IMR-90 (cell line): ENCODE measurements around the gene NRIP1. TPM values are rescaled to one million over a fixed set of nuclear protein-coding genes. Genes with fewer than 3 reads are reported as not detected.

Source experiments
- ATAC-seq: fragments of 200-7000 bp; cut with Tn5 transposase; 2 replicates; pipeline ENCODE4 v1.9.1; 2020; ENCODE audit warnings: low read depth, mild to moderate bottlenecking, moderate library complexity
- BruUV-seq: library from RNA; stranded (reverse); fragments of 400-500 nt; replicated peaks from 2 replicates; lab custom pipeline; 2021; lab: Mats Ljungman, UMichigan
- CTCF ChIA-PET: fragments of 300-600 bp; formaldehyde crosslinking; extraction: SDS; loops from one replicate; lab custom pipeline; 2021; ENCODE audit warnings: antibody characterized with exemption; lab: Yijun Ruan, JAX
- POLR2A ChIA-PET: fragments of 300-600 bp; sonication (Branson Sonifier 250); formaldehyde crosslinking; loops from one replicate; lab custom pipeline; 2022; ENCODE audit warnings: antibody characterized with exemption; ENCODE audit not compliant: unreplicated experiment; lab: Charles Lee
- DNase-seq: peaks from one replicate; pipeline ENCODE4 v3.0.0; 2013
- H2AFZ ChIP-seq: replicated peaks from 2 replicates; pipeline ENCODE3; 2013; ENCODE audit warnings: low read length, mild to moderate bottlenecking; ENCODE audit not compliant: poor library complexity
- H2AK5ac ChIP-seq: 2 replicates; pipeline ENCODE4 v1.6.1; 2013; ENCODE audit warnings: low read depth, low read length, inconsistent platforms
- H2AK9ac ChIP-seq: replicated peaks from 2 replicates; pipeline ENCODE3; 2013; ENCODE audit warnings: mild to moderate bottlenecking, low read depth, low read length, moderate library complexity; ENCODE audit not compliant: poor library complexity
- H2BK120ac ChIP-seq: 2 replicates; pipeline ENCODE4 v1.6.1; 2013; ENCODE audit warnings: low read depth, low read length, inconsistent platforms
- H2BK15ac ChIP-seq: 3 replicates; pipeline ENCODE4 v1.6.1; 2013; ENCODE audit warnings: low read depth, low read length, inconsistent platforms
- H2BK20ac ChIP-seq: 2 replicates; pipeline ENCODE4 v1.6.1; 2013; ENCODE audit warnings: low read depth, mild to moderate bottlenecking, inconsistent platforms, low read length, moderate library complexity
- H2BK5ac ChIP-seq: 2 replicates; pipeline ENCODE4 v1.6.1; 2013; ENCODE audit warnings: mild to moderate bottlenecking, low read depth, low read length, inconsistent platforms; ENCODE audit not compliant: poor library complexity, severe bottlenecking
- H3K14ac ChIP-seq: replicated peaks from 2 replicates; pipeline ENCODE4 v1.6.1; 2013; ENCODE audit warnings: low read depth, low read length, inconsistent platforms
- H3K18ac ChIP-seq: 2 replicates; pipeline ENCODE4 v1.6.1; 2013; ENCODE audit warnings: low read depth, low read length, control low read depth
- H3K23ac ChIP-seq: 2 replicates; pipeline ENCODE4 v1.6.1; 2013; ENCODE audit warnings: low read depth, low read length, inconsistent platforms
- H3K27ac ChIP-seq: 2 replicates; pipeline ENCODE4 v1.5.1; 2013; ENCODE audit warnings: mild to moderate bottlenecking, control low read depth, low read length; ENCODE audit not compliant: insufficient read depth
- H3K27me3 ChIP-seq: 2 replicates; pipeline ENCODE4 v1.6.1; 2013; ENCODE audit warnings: low read length; ENCODE audit not compliant: control insufficient read depth, insufficient read depth
- H3K36me3 ChIP-seq: 2 replicates; pipeline ENCODE4 v1.6.1; 2013; ENCODE audit warnings: low read length, mixed read lengths; ENCODE audit not compliant: control insufficient read depth, insufficient read depth
- H3K4ac ChIP-seq: 2 replicates; pipeline ENCODE4 v1.6.1; 2013; ENCODE audit warnings: low read depth, low read length, inconsistent platforms
- H3K4me1 ChIP-seq: 2 replicates; pipeline ENCODE4 v1.6.1; 2013; ENCODE audit warnings: low read length, mixed read lengths; ENCODE audit not compliant: control insufficient read depth, insufficient read depth
- H3K4me2 ChIP-seq: 2 replicates; pipeline ENCODE4 v1.6.1; 2013; ENCODE audit warnings: low read depth, mild to moderate bottlenecking, control low read depth, low read length, moderate library complexity
- H3K4me3 ChIP-seq: 2 replicates; pipeline ENCODE4 v1.5.1; 2013; ENCODE audit warnings: low read depth, mild to moderate bottlenecking, control low read depth, low read length, moderate library complexity; ENCODE audit not compliant: insufficient read depth
- H3K56ac ChIP-seq: 2 replicates; pipeline ENCODE4 v1.6.1; 2013; ENCODE audit warnings: low read length, inconsistent platforms; ENCODE audit not compliant: insufficient read depth; ENCODE audit errors: extremely low read depth
- H3K79me1 ChIP-seq, 2 experiments: 2 replicates each; pipeline ENCODE4 v1.6.1; 2013; ENCODE audit warnings: low read length in 2 of 2, inconsistent platforms in 1 of 2, low read depth in 1 of 2
- H3K9ac ChIP-seq: 2 replicates; pipeline ENCODE4 v1.6.1; 2013; ENCODE audit warnings: low read depth, low read length, control low read depth
- H3K9me1 ChIP-seq: 2 replicates; pipeline ENCODE4 v1.6.1; 2013; ENCODE audit warnings: low read length, inconsistent platforms; ENCODE audit not compliant: insufficient read depth
- H3K9me3 ChIP-seq: 2 replicates; pipeline ENCODE4 v1.6.1; 2013; ENCODE audit warnings: low read length; ENCODE audit not compliant: control insufficient read depth, insufficient read depth
- H4K20me1 ChIP-seq: 2 replicates; pipeline ENCODE4 v1.6.1; 2013; ENCODE audit warnings: low read length, inconsistent platforms; ENCODE audit not compliant: insufficient read depth
- H4K5ac ChIP-seq: 2 replicates; pipeline ENCODE4 v1.6.1; 2013; ENCODE audit warnings: mild to moderate bottlenecking, low read depth, low read length, control low read depth
- H4K8ac ChIP-seq, 2 experiments: 2 replicates each; pipeline ENCODE4 v1.6.1; 2013; ENCODE audit warnings: low read depth in 2 of 2, low read length in 2 of 2, control low read depth in 1 of 2, inconsistent platforms in 1 of 2
- H4K91ac ChIP-seq: 2 replicates; pipeline ENCODE4 v1.6.1; 2013; ENCODE audit warnings: low read depth, low read length, inconsistent platforms; ENCODE audit not compliant: insufficient read depth
- BHLHE40 ChIP-seq: fragments of 150-350 bp; IDR thresholded peaks from 2 replicates; pipeline ENCODE4 v1.6.1; 2016; ENCODE audit warnings: mild to moderate bottlenecking, low read depth, low read length
- CEBPB ChIP-seq: IDR thresholded peaks from 2 replicates; pipeline ENCODE4 v1.6.1; 2012; ENCODE audit warnings: low read depth, low read length, improper control_type of control experiment
- CHD1 ChIP-seq: IDR thresholded peaks from 2 replicates; pipeline ENCODE4 v1.6.1; 2012; ENCODE audit warnings: low read depth, low read length, improper control_type of control experiment
- MAFK ChIP-seq: IDR thresholded peaks from 2 replicates; pipeline ENCODE4 v1.6.1; 2012; ENCODE audit warnings: low read depth, low read length, improper control_type of control experiment
- MAZ ChIP-seq: IDR thresholded peaks from 2 replicates; pipeline ENCODE4 v1.6.1; 2012; ENCODE audit warnings: low read depth, mild to moderate bottlenecking, low read length, improper control_type of control experiment, moderate library complexity, borderline replicate concordance
- NFE2L2 ChIP-seq: fragments of 150-350 bp; IDR thresholded peaks from 2 replicates; pipeline ENCODE4 v1.6.1; 2016; ENCODE audit warnings: low read depth, mild to moderate bottlenecking, low read length
- POLR2A ChIP-seq: IDR thresholded peaks from 2 replicates; pipeline ENCODE4 v1.6.1; 2012; ENCODE audit warnings: mild to moderate bottlenecking, low read depth, low read length
- RAD21 ChIP-seq: IDR thresholded peaks from 2 replicates; pipeline ENCODE4 v1.6.1; 2012; ENCODE audit warnings: low read length, improper control_type of control experiment
- RFX5 ChIP-seq: IDR thresholded peaks from 2 replicates; pipeline ENCODE4 v1.8.0; 2012; ENCODE audit warnings: low read depth, mild to moderate bottlenecking, low read length, moderate library complexity
- USF2 ChIP-seq: fragments of 150-350 bp; IDR thresholded peaks from 2 replicates; pipeline ENCODE4 v1.6.1; 2017; ENCODE audit warnings: mild to moderate bottlenecking, antibody characterized with exemption, low read length, low read depth
- WGBS, 2 experiments: methylation state at CpG; one replicate each; pipeline versions ENCODE4 v1.1.5 to v1.1.7; 2013; ENCODE audit warnings: missing lambda C conversion rate in 2 of 2; ENCODE audit not compliant: insufficient read length in 1 of 2; ENCODE audit errors: extremely low coverage in 2 of 2; 5-methylcytosine and 5-hydroxymethylcytosine counted together
- dilution Hi-C: fragments of 300-500 bp; cut with HindIII; formaldehyde crosslinking; loops from one replicate; pipeline ENCODE4 v1.14.3; 2018; ENCODE audit warnings: low sequenced_read_pairs; ENCODE audit not compliant: unreplicated experiment
- in situ Hi-C: fragments of 300-500 bp; cut with MboI; formaldehyde crosslinking; loops from 3 replicates; pipeline ENCODE4 v1.14.3; 2019; ENCODE audit warnings: low sequenced_read_pairs, inconsistent platforms, mixed read lengths
- intact Hi-C: fragments of 100-400 bp; cut with micrococcal nuclease; formaldehyde crosslinking; loops from 2 replicates; pipeline ENCODE4 v1.10.0; 2022
- polyA plus RNA-seq, 3 experiments: library from polyadenylated mRNA; depleted of rRNA; stranded (reverse); fragments of >200 nt; gene quantifications; 2 replicates each; pipeline ENCODE4 v1.2.3, GENCODE V29; 2012; ENCODE audit warnings: low replicate concordance in 1 of 3
- total RNA-seq: library from RNA; depleted of rRNA; stranded (reverse); fragments of >200 nt; gene quantifications from 2 replicates; pipeline ENCODE4 v1.2.3, GENCODE V29; 2012

Gene NRIP1
- total and polyA plus RNA-seq, 2 of the 4 experiments (the other 2 are of a cell fraction), result 9.6 to 73.8 TPM

- Histone ChIP-seq H2BK5ac (no peak overlapping the region), H4K8ac (no peak overlapping the region), H4K91ac (no peak overlapping the region), H3K56ac (no peak overlapping the region), H3K27ac (no peak overlapping the region), H2BK20ac (no peak overlapping the region), H3K4me3 (no peak overlapping the region), H2BK120ac (no peak overlapping the region), H2AFZ (no peak overlapping the region), H2AK9ac (no peak overlapping the region), H3K9ac (no peak overlapping the region), H3K4me1 (no peaks in the 10 kb centered on the region), H3K23ac (no peak overlapping the region), H3K79me1 (no peaks in the 10 kb centered on the region), H2AK5ac (no peak overlapping the region), H3K9me1 (no peaks in the 10 kb centered on the region), H3K4ac (no peak overlapping the region), H3K27me3 (no peaks in the 10 kb centered on the region), H4K5ac (no peak overlapping the region), H3K14ac (no peak overlapping the region), H3K4me2 (no peak overlapping the region), H4K20me1 (no peaks in the 10 kb centered on the region), H3K18ac (no peak overlapping the region), H3K9me3 (no peaks in the 10 kb centered on the region), H3K36me3 (no peaks in the 10 kb centered on the region), H2BK15ac (no peak overlapping the region)
- dilution Hi-C loops (no loop called here), in situ Hi-C loops (no loop called here), intact Hi-C loops (no loop called here)
- ChIA-PET CTCF (interaction anchor here (1.0 to 1.5 kb wide), 2 partner anchors 8 to 11 kb away, joined by 3 to 4 read pairs; no protein-coding TSS in a partner anchor), POLR2A (no interaction called here)
- DNase-seq (no peak), ATAC-seq (no peak)
- BruUV-seq, result no TSS peak
- 70% methylated on average over 2 of the region's 4 CpGs; no CpG with 5 or more reads in 1 of the 2 experiments for WGBS, 2 experiments
- TF ChIP-seq MAZ (no peak), RAD21 (no peak), CEBPB (no peak), BHLHE40 (no peak), RFX5 (no peak), POLR2A (no peak), CHD1 (no peak), USF2 (no peak), MAFK (no peak), NFE2L2 (no peak)
Observed at GRCh38 chr21:15112858-15113257, 48.1 kb upstream of the NRIP1 start.
